ENCODE results near the gene DLEC1. TPM values are rescaled to one million over a fixed set of nuclear protein-coding genes. Genes with fewer than 3 reads are reported as not detected.

Gene DLEC1
- total RNA-seq, 4 donors from 2014 or later: 0.19 to 2.1 (median 0.50) TPM

DNA sequence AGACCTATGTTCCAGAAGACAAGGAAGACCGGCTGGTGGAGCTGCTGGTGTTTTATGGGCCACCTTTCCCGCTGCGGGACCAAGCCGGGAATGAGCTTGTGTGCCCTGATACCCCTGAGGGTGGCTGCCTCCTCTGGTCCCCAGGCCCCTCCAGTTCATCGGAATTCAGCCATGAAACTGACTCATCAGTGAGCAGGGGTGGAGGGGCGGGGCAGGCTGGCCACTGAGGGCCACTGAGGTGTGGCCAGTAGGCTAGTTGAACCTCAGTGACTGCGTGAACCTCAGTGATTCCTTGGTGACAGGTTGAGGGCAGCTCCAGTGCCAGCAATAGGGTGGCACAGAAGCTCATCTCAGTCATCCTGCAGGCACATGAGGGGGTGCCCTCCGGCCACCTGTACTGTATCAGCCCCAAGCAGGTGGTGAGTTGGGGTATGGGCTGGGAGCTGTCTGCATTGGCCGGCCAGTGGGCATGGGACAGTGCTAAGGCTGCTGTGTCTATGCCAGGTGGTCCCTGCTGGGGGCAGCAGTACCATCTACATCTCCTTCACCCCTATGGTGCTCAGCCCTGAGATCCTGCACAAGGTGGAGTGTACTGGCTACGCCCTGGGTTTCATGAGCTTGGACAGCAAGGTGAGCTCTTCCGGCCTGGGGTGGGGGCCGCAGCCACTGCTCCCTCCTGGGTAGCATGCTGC, 77.6 kb downstream of the DLEC1 start:
- peaks cover 24% of the 10 kb centered on the region for H3K36me3 ChIP-seq
- no peak overlapping the region for H3K4me3 ChIP-seq
- no peaks in the 10 kb centered on the region for H3K9me3 ChIP-seq
- 66% methylated on average over 8 of the region's 12 CpGs for WGBS
- H3K27ac ChIP-seq: no peak overlapping the region
- TF ChIP-seq CTCF (IDR thresholded peaks at IDR 0.05): no peak
- no peak for TF ChIP-seq EP300 (IDR thresholded peaks at IDR 0.05)
- no peak for TF ChIP-seq POLR2A (IDR thresholded peaks at IDR 0.05)
- no peak for TF ChIP-seq POLR2AphosphoS5 (IDR thresholded peaks at IDR 0.05)
- no peaks in the 10 kb centered on the region for H3K27me3 ChIP-seq
- peak; percentile 60 to 72 for DNase-seq (ENCODE audit: low spot score in 2 of 2)
- no peaks in the 10 kb centered on the region for H3K4me1 ChIP-seq

GRCh38 chr3:38117163-38117716, 78.2 kb downstream of the DLEC1 start:
- Histone ChIP-seq H3K4me1 (no peaks in the 10 kb centered on the region), H3K27me3 (no peaks in the 10 kb centered on the region), H3K36me3 (peaks cover 30% of the 10 kb centered on the region), H3K4me3 (no peak overlapping the region), H3K27ac (no peak overlapping the region), H3K9me3 (no peaks in the 10 kb centered on the region)
- TF ChIP-seq POLR2AphosphoS5 (IDR thresholded peaks at IDR 0.05): no peak
- TF ChIP-seq EP300 (IDR thresholded peaks at IDR 0.05): no peak
- no peak for TF ChIP-seq CTCF (IDR thresholded peaks at IDR 0.05)
- no peak for TF ChIP-seq POLR2A (IDR thresholded peaks at IDR 0.05)
- 84% methylated on average over 4 of the region's 10 CpGs for WGBS
- peak in 1 of 2 donors; percentile 49 for DNase-seq (ENCODE audit: low spot score in 2 of 2)

- 100% methylated on average over 1 of the region's 11 CpGs for WGBS
- TF ChIP-seq CTCF (IDR thresholded peaks at IDR 0.05) (peak; percentile 66 to 79), POLR2A (IDR thresholded peaks at IDR 0.05) (no peak)
- H3K4me3 ChIP-seq: no peak overlapping the region
- H3K9me3 ChIP-seq: no peaks in the 10 kb centered on the region
- H3K27me3 ChIP-seq: no peaks in the 10 kb centered on the region
- no peaks in the 10 kb centered on the region for H3K4me1 ChIP-seq
- H3K27ac ChIP-seq: no peak overlapping the region
- DNase-seq (ENCODE audit: low spot score in 2 of 2): peak in 1 of 2 donors; percentile 71
- peaks cover 37% of the 10 kb centered on the region for H3K36me3 ChIP-seq
These were observed 78.9 kb downstream of the DLEC1 start for GRCh38 chr3:38117748-38118420.

DNA sequence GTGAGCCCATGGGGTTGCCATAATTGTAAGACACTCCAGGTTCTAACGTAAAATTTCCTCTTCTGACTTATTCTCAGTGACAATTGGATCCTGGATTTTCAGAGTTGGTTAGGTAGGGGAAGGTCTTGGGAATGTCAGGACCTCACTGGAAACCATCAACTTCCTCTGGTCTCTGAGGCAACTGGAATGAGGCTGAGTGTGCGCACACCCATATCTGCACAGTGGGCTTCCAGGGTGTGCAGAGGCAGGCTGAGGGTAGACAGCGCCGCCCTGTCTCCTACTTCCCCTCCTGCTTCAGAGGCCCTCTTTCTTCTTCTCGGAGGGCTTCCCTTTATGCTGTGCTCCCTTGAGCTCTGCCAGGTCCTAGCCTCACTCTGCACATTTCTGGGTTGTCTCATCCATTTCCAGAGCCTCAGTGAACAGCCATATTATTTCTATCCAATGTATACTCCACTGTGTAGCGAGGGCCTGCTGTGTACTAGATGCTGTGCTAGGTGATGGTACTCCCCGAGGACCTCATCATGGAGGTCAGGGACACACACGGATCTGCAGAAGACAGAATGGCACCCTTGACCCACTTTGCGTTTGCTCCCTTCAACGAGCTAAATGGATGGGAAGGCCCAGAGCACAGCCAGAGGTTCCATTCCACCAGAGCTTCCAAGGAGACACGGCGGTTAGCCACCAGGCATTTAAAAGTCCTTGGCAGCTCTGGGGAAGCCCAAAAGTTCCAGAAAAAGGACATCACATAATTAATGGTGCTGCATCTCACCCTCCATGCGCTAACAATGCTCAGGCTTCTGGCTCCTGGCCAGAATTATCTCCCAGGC, 79.6 kb downstream of the DLEC1 start:
- no peak for TF ChIP-seq CTCF (IDR thresholded peaks at IDR 0.05)
- no peak for TF ChIP-seq POLR2AphosphoS5 (IDR thresholded peaks at IDR 0.05)
- TF ChIP-seq POLR2A (IDR thresholded peaks at IDR 0.05): no peak
- TF ChIP-seq EP300 (IDR thresholded peaks at IDR 0.05): no peak
- no peak overlapping the region for H3K4me3 ChIP-seq
- no peaks in the 10 kb centered on the region for H3K4me1 ChIP-seq
- H3K27me3 ChIP-seq: no peaks in the 10 kb centered on the region
- H3K9me3 ChIP-seq: no peaks in the 10 kb centered on the region
- no peak overlapping the region for H3K27ac ChIP-seq
- DNase-seq (ENCODE audit: low spot score in 2 of 2): no peak
- H3K36me3 ChIP-seq: peaks cover 44% of the 10 kb centered on the region
- 91% methylated on average over 11 of the region's 13 CpGs for WGBS

GRCh38 chr3:38119248-38119544, 80.2 kb downstream of the DLEC1 start:
- TF ChIP-seq CTCF (IDR thresholded peaks at IDR 0.05) (no peak), POLR2AphosphoS5 (IDR thresholded peaks at IDR 0.05) (no peak), EP300 (IDR thresholded peaks at IDR 0.05) (no peak), POLR2A (IDR thresholded peaks at IDR 0.05) (no peak)
- WGBS: 100% methylated on average over 1 of the region's 1 CpG
- DNase-seq (ENCODE audit: low spot score in 2 of 2): no peak
- peaks cover 47% of the 10 kb centered on the region for H3K36me3 ChIP-seq
- H3K4me3 ChIP-seq: no peak overlapping the region
- no peaks in the 10 kb centered on the region for H3K4me1 ChIP-seq
- no peaks in the 10 kb centered on the region for H3K9me3 ChIP-seq
- no peak overlapping the region for H3K27ac ChIP-seq
- no peaks in the 10 kb centered on the region for H3K27me3 ChIP-seq

All from suprapubic skin (tissue), 4 donors.